H1 (cell line): ENCODE measurements around the gene PWP1. TPM values are rescaled to one million over a fixed set of nuclear protein-coding genes. Genes with fewer than 3 reads are reported as not detected.

Experiments
- CHD2 ChIP-seq: IDR thresholded peaks from 2 replicates; pipeline ENCODE4 v1.6.1; 2012; ENCODE audit warnings: low read length, improper control_type of control experiment
- POLR2AphosphoS5 ChIP-seq: IDR thresholded peaks from 2 replicates; pipeline ENCODE4 v1.6.1; 2011; ENCODE audit warnings: low read depth, low read length
- TBP ChIP-seq: IDR thresholded peaks from 2 replicates; pipeline ENCODE4 v1.6.1; 2011; ENCODE audit warnings: low read depth, low read length, improper control_type of control experiment
- polyA plus RNA-seq, 7 experiments: library from polyadenylated mRNA; depleted of rRNA in 3 of 7; stranded (reverse) in 5 of 7; unstranded in 2 of 7; fragments of >200 nt in 5 of 7; fragments of 200-250 nt in 2 of 7; gene quantifications; 1 replicate in 5 of 7; 2 replicates in 1 of 7; 4 replicates in 1 of 7; pipeline versions ENCODE4 v1.2.1 to v1.2.3, GENCODE V29; 2011 to 2013; ENCODE audit warnings: missing spikeins in 2 of 7, mixed read lengths in 2 of 7
- total RNA-seq: library from RNA; stranded (reverse); fragmentation: NEBNext Ultra II Directional; extraction: Animal tissue kit (Norgen Biotek cat#: 25700); gene quantifications from 2 replicates; pipeline ENCODE4 v1.2.1, GENCODE V29; 2021

PWP1 gene
- total and polyA plus RNA-seq, 2 of the 8 experiments (the other 6 are each of a cell fraction or from before 2014, with no cell fraction given): 57.8 to 78.5 TPM

- TF ChIP-seq TBP (no peak), CHD2 (no peak), POLR2AphosphoS5 (no peak)
These were observed 73.8 kb downstream of the PWP1 start (continued) for GRCh38 chr12:107759410-107759809.
